CD14-positive monocyte (primary cell): ENCODE measurements around the gene NAPG. TPM values are rescaled to one million over a fixed set of nuclear protein-coding genes. Genes with fewer than 3 reads are reported as not detected.
"Not testable (repeated sequence)": the region's sequence is repeated elsewhere in the genome, so short reads cannot be mapped to it uniquely, and the experiment has no call there.

Experiments used
- DNase-seq, 3 donors: peaks; one replicate each; pipeline ENCODE4 v3.0.0-alpha.2; 2011 to 2022
- H2AFZ ChIP-seq: 2 replicates; pipeline ENCODE4 v1.6.0; 2012; ENCODE audit warnings: mild to moderate bottlenecking, low read depth, low read length, inconsistent platforms; ENCODE audit not compliant: insufficient read depth, poor library complexity, severe bottlenecking
- H3K27ac ChIP-seq, 2 donors: 1 replicate in 1 of 2; 2 replicates in 1 of 2; pipeline ENCODE4 v1.5.1; 2012 to 2013; ENCODE audit warnings: low read length in 2 of 2, control low read depth in 1 of 2, inconsistent platforms in 1 of 2, low read depth in 1 of 2, mild to moderate bottlenecking in 1 of 2
- H3K27me3 ChIP-seq, 2 donors: one replicate each; pipeline versions ENCODE4 v1.6.0 to v1.6.1; 2011 to 2013; ENCODE audit warnings: low read length in 2 of 2; ENCODE audit not compliant: control insufficient read depth in 2 of 2, insufficient read depth in 2 of 2
- H3K36me3 ChIP-seq, 2 donors: replicated peaks in 1 of 2; 1 replicate in 1 of 2; 2 replicates in 1 of 2; pipeline versions ENCODE4 v1.5.1 to v1.6.1; 2012 to 2013; ENCODE audit warnings: low read length in 2 of 2, control low read depth in 1 of 2, inconsistent platforms in 1 of 2, mild to moderate bottlenecking in 1 of 2; ENCODE audit not compliant: insufficient read depth in 2 of 2, control insufficient read depth in 1 of 2
- H3K4me1 ChIP-seq, 2 donors: 1 replicate in 1 of 2; 2 replicates in 1 of 2; pipeline versions ENCODE4 v1.5.1 to v1.6.1; 2012 to 2013; ENCODE audit warnings: low read length in 2 of 2, control low read depth in 1 of 2, inconsistent platforms in 1 of 2, mild to moderate bottlenecking in 1 of 2, moderate library complexity in 1 of 2; ENCODE audit not compliant: insufficient read depth in 2 of 2, control insufficient read depth in 1 of 2
- H3K4me2 ChIP-seq: replicated peaks from 2 replicates; pipeline ENCODE3; 2012; ENCODE audit warnings: low read length, moderate library complexity, mild to moderate bottlenecking; ENCODE audit not compliant: poor library complexity, severe bottlenecking; ENCODE audit errors: extremely low read depth
- H3K4me3 ChIP-seq, 3 experiments: fragments of 200-600 bp in 1 of 3; sonication (generic) in 1 of 3; replicated peaks in 1 of 3; 1 replicate in 2 of 3; 2 replicates in 1 of 3; pipeline ENCODE4 v1.5.1; 2011 to 2013; ENCODE audit warnings: low read length in 3 of 3, mild to moderate bottlenecking in 3 of 3, control low read depth in 2 of 3, low read depth in 2 of 3, inconsistent platforms in 1 of 3, moderate library complexity in 1 of 3
- H3K79me2 ChIP-seq: 2 replicates; pipeline ENCODE4 v1.6.0; 2012; ENCODE audit warnings: mild to moderate bottlenecking, control low read depth, inconsistent platforms, low read length, moderate library complexity; ENCODE audit not compliant: insufficient read depth
- H3K9ac ChIP-seq: 2 replicates; pipeline ENCODE4 v1.6.0; 2017; ENCODE audit warnings: low read length, mild to moderate bottlenecking; ENCODE audit not compliant: insufficient read depth, poor library complexity, severe bottlenecking
- H3K9me3 ChIP-seq, 2 donors: replicated peaks in 1 of 2; 1 replicate in 1 of 2; 2 replicates in 1 of 2; pipeline versions ENCODE4 v1.5.1 to v1.6.1; 2012 to 2013; ENCODE audit warnings: low read length in 2 of 2, control low read depth in 1 of 2; ENCODE audit not compliant: control insufficient read depth in 1 of 2, insufficient read depth in 1 of 2
- H4K20me1 ChIP-seq: 2 replicates; pipeline ENCODE4 v1.6.0; 2012; ENCODE audit warnings: mild to moderate bottlenecking, low read length, control low read depth, moderate library complexity; ENCODE audit not compliant: insufficient read depth
- H3K27ac Mint-ChIP-seq, 7 donors: one replicate each; pipeline ENCODE4 v1.8.0; 2020; ENCODE audit warnings: mild to moderate bottlenecking in 7 of 7, mixed read lengths in 7 of 7, moderate library complexity in 6 of 7, inconsistent platforms in 2 of 7
- H3K27me3 Mint-ChIP-seq, 3 donors: one replicate each; pipeline ENCODE4 v1.8.0; 2021 to 2022; ENCODE audit warnings: low read depth in 3 of 3, mild to moderate bottlenecking in 3 of 3, mixed read lengths in 3 of 3, moderate library complexity in 3 of 3, inconsistent platforms in 1 of 3
- H3K36me3 Mint-ChIP-seq, 2 donors: one replicate each; pipeline ENCODE4 v1.8.0; 2020; ENCODE audit warnings: mixed read lengths in 2 of 2, inconsistent platforms in 1 of 2, mild to moderate bottlenecking in 1 of 2
- H3K4me1 Mint-ChIP-seq: one replicate; pipeline ENCODE4 v1.8.0; 2020; ENCODE audit warnings: mild to moderate bottlenecking, mixed read lengths
- H3K4me3 Mint-ChIP-seq, 2 donors: one replicate each; pipeline ENCODE4 v1.8.0; 2020; ENCODE audit warnings: mild to moderate bottlenecking in 2 of 2, mixed read lengths in 2 of 2, moderate library complexity in 1 of 2
- H3K9me3 Mint-ChIP-seq, 7 donors: one replicate each; pipeline ENCODE4 v1.8.0; 2020 to 2022; ENCODE audit warnings: mixed read lengths in 7 of 7, mild to moderate bottlenecking in 6 of 7, moderate library complexity in 6 of 7, inconsistent platforms in 2 of 7
- CTCF ChIP-seq: fragments of 200-600 bp; IDR thresholded peaks from one replicate; pipeline ENCODE4 v1.8.0; 2022; ENCODE audit warnings: antibody characterized with exemption, mild to moderate bottlenecking
- WGBS: methylation state at CpG from one replicate; pipeline ENCODE4 v1.1.5; 2013; ENCODE audit warnings: missing lambda C conversion rate; ENCODE audit not compliant: insufficient coverage; 5-methylcytosine and 5-hydroxymethylcytosine counted together
- intact Hi-C, 2 donors: fragments of 100-400 bp; cut with micrococcal nuclease; formaldehyde crosslinking; loops; one replicate each; pipeline versions ENCODE4 v1.15.0 to v1.15.1; 2023
- polyA plus RNA-seq, 3 donors: library from polyadenylated mRNA; depleted of rRNA in 1 of 3; unstranded in 2 of 3; stranded (reverse) in 1 of 3; fragments of 300-500 nt in 2 of 3; fragments of >200 nt in 1 of 3; fragmentation: Illumina TruSeq in 2 of 3; gene quantifications; 1 replicate in 2 of 3; 2 replicates in 1 of 3; pipeline ENCODE4 v1.2.3, GENCODE V29; 2012 to 2021

Gene NAPG
- polyA plus RNA-seq, 3 donors = 14.8 to 17.5 (median 15.9) TPM

DNA sequence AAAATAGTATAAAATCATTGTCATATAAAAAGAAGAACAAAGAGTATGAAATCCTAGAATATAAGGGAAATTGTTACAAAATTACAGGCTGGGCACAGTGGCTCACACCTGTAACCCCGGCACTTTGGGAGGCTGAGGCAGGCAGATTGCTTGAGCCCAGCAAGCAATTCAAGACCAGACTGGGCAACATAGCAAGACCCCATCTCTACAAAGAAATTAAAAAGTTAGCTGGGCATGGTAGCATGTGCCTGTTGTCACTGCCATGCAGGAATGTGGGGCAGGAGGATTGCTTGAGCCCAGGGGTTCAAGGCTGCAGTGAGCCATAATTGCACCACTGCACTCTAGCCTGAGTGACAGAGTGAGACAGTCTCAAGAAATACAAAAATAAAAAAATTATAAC lies 44.8 kb downstream of the NAPG start:
- H3K27me3 ChIP-seq = no peaks in the 10 kb centered on the region
- H3K9me3 Mint-ChIP-seq = peaks cover 0 to 4% (median 2%) of the 10 kb centered on the region in 7 donors
- H3K4me1 Mint-ChIP-seq = no peaks in the 10 kb centered on the region
- H3K79me2 ChIP-seq = no peaks in the 10 kb centered on the region
- no peak for DNase-seq
- WGBS = no CpG with 5 or more reads among the region's 1 CpG
- no peaks in the 10 kb centered on the region for H3K36me3 Mint-ChIP-seq
- no peak overlapping the region for H3K27ac ChIP-seq
- H3K27me3 Mint-ChIP-seq = peaks cover 0 to 5% (median 2%) of the 10 kb centered on the region in 3 donors
- no peaks in the 10 kb centered on the region for H3K36me3 ChIP-seq
- no peak overlapping the region for H3K9ac ChIP-seq
- intact Hi-C loops = no loop called here
- H3K4me3 ChIP-seq = no peak overlapping the region
- no peak overlapping the region for H3K4me2 ChIP-seq
- H3K4me3 Mint-ChIP-seq = no peak overlapping the region
- no peaks in the 10 kb centered on the region for H3K4me1 ChIP-seq
- H3K27ac Mint-ChIP-seq = no peak overlapping the region
- H3K9me3 ChIP-seq = peaks cover 0 to 2% of the 10 kb centered on the region in 2 donors
- H4K20me1 ChIP-seq = no peaks in the 10 kb centered on the region
- no peak for TF ChIP-seq CTCF
- H2AFZ ChIP-seq = no peak overlapping the region

DNA sequence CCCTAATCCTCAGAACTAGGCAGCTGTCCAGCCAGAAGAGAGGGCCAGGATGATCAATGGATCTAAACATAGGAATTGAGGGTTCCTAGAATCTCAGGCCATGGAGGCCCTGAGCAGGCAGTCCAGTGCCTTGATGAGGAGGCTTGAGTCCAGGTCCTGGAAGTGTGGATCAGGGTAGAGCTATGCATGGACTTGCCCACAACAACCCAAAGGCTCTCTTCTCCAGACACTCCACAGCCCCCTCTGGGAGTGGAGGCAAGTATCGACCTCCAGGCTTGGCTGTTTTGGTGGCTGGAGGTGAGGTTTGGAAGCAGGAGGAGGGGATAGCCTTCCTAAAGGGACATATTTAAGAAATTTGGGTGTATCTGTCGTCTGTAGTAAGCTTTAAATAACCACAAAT lies 45.7 kb downstream of the NAPG start:
- Histone ChIP-seq H3K4me3 (no peak overlapping the region), H3K9me3 (peaks cover 0 to 2% of the 10 kb centered on the region in 2 donors), H3K4me1 (no peaks in the 10 kb centered on the region), H3K79me2 (no peaks in the 10 kb centered on the region), H2AFZ (no peak overlapping the region), H3K36me3 (no peaks in the 10 kb centered on the region), H3K4me2 (no peak overlapping the region), H3K27ac (no peak overlapping the region), H3K27me3 (no peaks in the 10 kb centered on the region), H4K20me1 (no peaks in the 10 kb centered on the region), H3K9ac (no peak overlapping the region)
- Mint-ChIP-seq H3K27ac (peak overlapping the region in 2 of 7 donors; percentile 17 to 38), H3K4me3 (no peak overlapping the region), H3K9me3 (peaks cover 0 to 4% (median 2%) of the 10 kb centered on the region in 7 donors), H3K4me1 (no peaks in the 10 kb centered on the region), H3K36me3 (no peaks in the 10 kb centered on the region), H3K27me3 (peaks cover 0 to 5% (median 2%) of the 10 kb centered on the region in 3 donors)
- no peak for TF ChIP-seq CTCF
- DNase-seq = no peak
- WGBS = 20% methylated on average over 1 of the region's 2 CpGs
- intact Hi-C loops = no loop called here

DNA sequence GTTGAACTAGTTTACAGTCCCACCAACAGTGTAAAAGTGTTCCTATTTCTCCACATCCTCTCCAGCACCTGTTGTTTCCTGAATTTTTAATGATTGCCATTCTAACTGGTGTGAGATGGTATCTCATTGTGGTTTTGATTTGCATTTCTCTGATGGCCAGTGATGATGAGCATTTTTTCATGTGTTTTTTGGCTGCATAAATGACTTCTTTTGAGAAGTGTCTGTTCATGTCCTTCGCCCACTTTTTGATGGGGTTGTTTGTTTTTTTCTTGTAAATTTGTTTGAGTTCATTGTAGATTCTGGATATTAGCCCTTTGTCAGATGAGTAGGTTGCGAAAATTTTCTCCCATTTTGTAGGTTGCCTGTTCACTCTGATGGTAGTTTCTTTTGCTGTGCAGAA lies 47.4 kb downstream of the NAPG start:
- H3K27me3 ChIP-seq, H2AFZ ChIP-seq, intact Hi-C loops, H3K27me3 Mint-ChIP-seq, H3K4me2 ChIP-seq, H3K27ac Mint-ChIP-seq, H3K4me1 ChIP-seq, H3K9ac ChIP-seq, H3K36me3 Mint-ChIP-seq, DNase-seq, H3K4me3 ChIP-seq, H4K20me1 ChIP-seq, H3K9me3 Mint-ChIP-seq, H3K27ac ChIP-seq, H3K4me1 Mint-ChIP-seq, H3K36me3 ChIP-seq, H3K79me2 ChIP-seq, H3K4me3 Mint-ChIP-seq, H3K9me3 ChIP-seq: not testable (repeated sequence)
- no CpG with 5 or more reads among the region's 2 CpGs for WGBS
